Right atrium auricular region (tissue), 2 donors: ENCODE data around the gene MCF2L. TPM values are rescaled to one million over a fixed set of nuclear protein-coding genes. Genes with fewer than 3 reads are reported as not detected.
"Not testable (repeated sequence)": the region's sequence is repeated elsewhere in the genome, so short reads cannot be mapped to it uniquely, and the experiment has no call there.

Experiments used
- DNase-seq: peaks from one replicate; pipeline ENCODE4 v3.0.0-alpha.2; 2019; ENCODE audit warnings: low spot score
- H3K27ac ChIP-seq, 2 donors: fragments of 200-600 bp; sonication (generic); 1 replicate in 1 of 2; 2 replicates in 1 of 2; pipeline ENCODE4 v1.5.1; 2016 to 2019
- H3K27me3 ChIP-seq, 2 donors: fragments of 200-600 bp; sonication (generic); one replicate each; pipeline versions ENCODE4 v1.5.1 to v1.6.0; 2017 to 2019
- H3K36me3 ChIP-seq: fragments of 200-600 bp; sonication (generic); one replicate; pipeline ENCODE4 v1.5.1; 2016
- H3K4me1 ChIP-seq, 2 donors: fragments of 200-600 bp; sonication (generic); one replicate each; pipeline versions ENCODE4 v1.5.1 to v1.6.0; 2017 to 2019
- H3K4me3 ChIP-seq, 2 donors: fragments of 200-600 bp; sonication (generic); 1 replicate in 1 of 2; 2 replicates in 1 of 2; pipeline ENCODE4 v1.5.1; 2017 to 2019; ENCODE audit warnings: mild to moderate bottlenecking in 1 of 2, moderate library complexity in 1 of 2
- H3K9me3 ChIP-seq, 2 donors: fragments of 200-600 bp; sonication (generic); one replicate each; pipeline ENCODE4 v1.5.1; 2019
- total RNA-seq, 2 donors: library from RNA; depleted of rRNA; stranded (reverse); fragments of >200 nt; gene quantifications; one replicate each; pipeline ENCODE4 v1.1.0, GENCODE V29; 2016
- TF ChIP-seq, protein P1 (sequence below), 2 donors: fragments of 200-600 bp; sonication (generic); IDR thresholded peaks; one replicate each; pipeline ENCODE4 v1.5.1; 2019; ENCODE audit warnings: antibody characterized with exemption in 2 of 2

The MCF2L gene
- total RNA-seq, 2 donors from 2014 or later = 17.1 to 21.6 TPM

DNA sequence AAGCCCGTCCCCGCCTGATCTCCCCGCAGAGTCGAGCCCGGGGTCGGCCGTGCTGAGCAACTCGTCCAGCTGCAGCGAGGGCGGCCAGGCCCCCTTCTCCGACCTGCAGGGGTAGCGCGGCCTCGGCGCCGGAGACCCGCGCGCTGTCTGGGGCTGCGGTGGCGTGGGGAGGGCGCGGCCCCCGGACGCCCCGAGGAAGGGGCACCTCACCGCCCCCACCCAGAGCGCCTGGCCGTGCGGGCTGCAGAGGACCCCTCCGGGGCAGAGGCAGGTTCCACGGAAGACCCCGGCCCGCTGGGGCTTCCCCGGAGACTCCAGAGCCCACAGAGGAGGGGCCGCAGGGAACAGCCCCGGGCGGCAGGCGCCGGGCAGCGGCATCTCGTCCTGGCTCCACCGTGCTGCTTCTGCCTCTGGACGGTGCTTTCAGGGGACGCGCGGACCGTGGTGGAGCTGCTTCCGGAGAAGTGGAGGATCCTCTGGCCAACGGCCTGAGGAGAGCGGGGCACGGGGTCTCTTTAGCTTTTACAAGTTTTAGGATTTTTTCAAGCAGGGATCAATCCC lies 127.8 kb downstream of the MCF2L start:
- H3K4me3 ChIP-seq = no peak overlapping the region
- H3K27me3 ChIP-seq = no peaks in the 10 kb centered on the region
- H3K27ac ChIP-seq = no peak overlapping the region
- TF ChIP-seq, protein P1, sequence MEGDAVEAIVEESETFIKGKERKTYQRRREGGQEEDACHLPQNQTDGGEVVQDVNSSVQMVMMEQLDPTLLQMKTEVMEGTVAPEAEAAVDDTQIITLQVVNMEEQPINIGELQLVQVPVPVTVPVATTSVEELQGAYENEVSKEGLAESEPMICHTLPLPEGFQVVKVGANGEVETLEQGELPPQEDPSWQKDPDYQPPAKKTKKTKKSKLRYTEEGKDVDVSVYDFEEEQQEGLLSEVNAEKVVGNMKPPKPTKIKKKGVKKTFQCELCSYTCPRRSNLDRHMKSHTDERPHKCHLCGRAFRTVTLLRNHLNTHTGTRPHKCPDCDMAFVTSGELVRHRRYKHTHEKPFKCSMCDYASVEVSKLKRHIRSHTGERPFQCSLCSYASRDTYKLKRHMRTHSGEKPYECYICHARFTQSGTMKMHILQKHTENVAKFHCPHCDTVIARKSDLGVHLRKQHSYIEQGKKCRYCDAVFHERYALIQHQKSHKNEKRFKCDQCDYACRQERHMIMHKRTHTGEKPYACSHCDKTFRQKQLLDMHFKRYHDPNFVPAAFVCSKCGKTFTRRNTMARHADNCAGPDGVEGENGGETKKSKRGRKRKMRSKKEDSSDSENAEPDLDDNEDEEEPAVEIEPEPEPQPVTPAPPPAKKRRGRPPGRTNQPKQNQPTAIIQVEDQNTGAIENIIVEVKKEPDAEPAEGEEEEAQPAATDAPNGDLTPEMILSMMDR (IDR thresholded peaks at IDR 0.05) = no peak
- H3K4me1 ChIP-seq = no peaks in the 10 kb centered on the region
- DNase-seq = no peak
- no peaks in the 10 kb centered on the region for H3K9me3 ChIP-seq
- no peaks in the 10 kb centered on the region for H3K36me3 ChIP-seq

DNA sequence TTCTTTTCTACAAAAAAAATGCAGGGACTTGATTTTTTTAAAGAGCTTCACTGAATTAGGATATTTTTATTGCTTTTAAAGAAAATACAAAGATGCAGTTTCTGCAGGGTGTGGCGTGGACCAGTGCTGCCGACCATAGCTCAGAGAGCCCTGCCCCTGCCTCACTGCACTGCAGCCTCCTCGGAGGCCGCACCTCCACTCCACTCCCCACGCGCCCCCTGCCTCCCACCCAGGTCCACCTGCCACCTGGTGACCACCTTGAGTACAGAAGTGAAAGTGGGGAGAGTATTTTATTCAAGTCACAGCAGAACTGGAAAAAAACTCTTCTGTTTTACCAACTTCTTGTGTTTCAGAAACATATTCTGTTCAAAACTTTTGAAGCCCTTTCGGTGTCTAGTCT lies 128.6 kb downstream of the MCF2L start:
- DNase-seq = no peak
- H3K9me3 ChIP-seq = no peaks in the 10 kb centered on the region
- TF ChIP-seq, protein P1 (IDR thresholded peaks at IDR 0.05) = no peak
- H3K27me3 ChIP-seq = no peaks in the 10 kb centered on the region
- no peaks in the 10 kb centered on the region for H3K4me1 ChIP-seq
- no peak overlapping the region for H3K4me3 ChIP-seq
- no peaks in the 10 kb centered on the region for H3K36me3 ChIP-seq
- H3K27ac ChIP-seq = no peak overlapping the region

DNA sequence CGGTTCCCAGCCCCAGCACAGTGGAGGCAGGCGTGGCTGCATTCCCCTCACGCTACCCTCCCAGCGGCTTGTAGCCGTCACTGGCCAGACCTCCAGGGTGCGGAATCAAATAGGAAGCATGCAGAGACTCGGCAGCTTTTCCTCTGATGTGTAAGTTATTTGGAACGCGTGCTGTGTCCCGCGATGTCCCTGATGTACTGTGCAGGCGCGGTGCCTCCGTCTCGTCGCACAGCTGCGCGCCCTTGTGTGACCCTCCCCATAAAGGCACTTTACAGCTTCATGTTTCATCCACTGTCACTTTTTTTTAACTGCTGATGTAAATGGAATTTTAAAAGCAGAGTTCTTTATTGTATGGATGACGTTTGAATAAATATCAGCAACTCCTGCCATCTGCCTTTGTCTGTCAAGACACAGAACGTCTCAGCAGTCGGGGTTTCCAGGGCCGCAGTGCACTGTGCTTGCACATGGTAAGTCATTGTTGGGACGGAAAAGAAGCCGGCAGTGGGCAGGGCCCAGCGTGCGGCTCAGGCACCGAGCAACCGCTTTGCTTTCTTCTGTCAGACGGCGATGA lies 129.2 kb downstream of the MCF2L start:
- TF ChIP-seq, protein P1 (IDR thresholded peaks at IDR 0.05) = no peak
- no peaks in the 10 kb centered on the region for H3K4me1 ChIP-seq
- no peaks in the 10 kb centered on the region for H3K36me3 ChIP-seq
- no peaks in the 10 kb centered on the region for H3K9me3 ChIP-seq
- DNase-seq = no peak
- H3K27ac ChIP-seq = no peak overlapping the region
- no peaks in the 10 kb centered on the region for H3K27me3 ChIP-seq
- no peak overlapping the region for H3K4me3 ChIP-seq

DNA sequence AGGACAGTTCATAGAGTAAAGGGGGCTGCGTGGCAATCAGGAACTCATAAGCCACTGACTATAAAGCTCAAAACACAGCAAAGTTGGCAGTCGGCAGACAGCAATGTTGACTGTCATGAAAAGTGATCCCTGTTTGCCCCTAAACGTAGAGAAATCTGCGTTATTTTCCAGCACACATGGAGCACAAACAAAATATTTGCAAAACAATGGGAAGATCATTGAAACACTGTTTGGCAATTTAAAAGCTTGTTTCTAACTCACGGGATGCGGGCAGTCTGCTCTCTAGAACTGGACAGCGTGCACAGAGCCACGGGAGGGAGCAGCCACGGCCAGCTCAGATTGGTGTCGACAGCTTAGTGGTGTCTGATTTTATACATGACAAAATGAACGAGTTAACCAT lies 130.1 kb downstream of the MCF2L start:
- no peaks in the 10 kb centered on the region for H3K9me3 ChIP-seq
- TF ChIP-seq, protein P1 (IDR thresholded peaks at IDR 0.05) = no peak

DNA sequence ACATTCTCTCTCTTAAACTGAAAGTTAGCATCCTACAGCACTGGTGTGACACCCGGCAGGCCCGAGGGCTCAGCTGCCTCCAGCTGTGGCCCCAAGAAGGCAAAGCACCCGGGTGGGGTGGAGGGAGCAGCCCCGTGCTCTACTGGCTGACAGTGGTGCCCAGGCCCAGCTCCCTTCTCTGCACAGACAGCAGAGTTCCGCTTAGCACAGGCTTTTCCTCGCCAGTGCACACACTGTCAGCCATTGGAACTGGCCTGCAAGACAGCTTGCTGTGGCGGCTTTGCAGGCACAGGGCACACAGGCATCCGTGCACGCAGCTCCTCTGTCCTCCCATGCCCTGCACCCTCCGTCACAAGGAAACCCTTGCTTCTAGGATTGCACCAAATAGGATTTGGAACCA lies 133.3 kb downstream of the MCF2L start:
- not testable (repeated sequence) for H3K27me3 ChIP-seq, H3K4me3 ChIP-seq, H3K36me3 ChIP-seq, H3K27ac ChIP-seq, H3K9me3 ChIP-seq, DNase-seq, H3K4me1 ChIP-seq

More for the DNA sequence above, 130.1 kb downstream of the MCF2L start:
- DNase-seq = no peak
- no peaks in the 10 kb centered on the region for H3K4me1 ChIP-seq
- no peaks in the 10 kb centered on the region for H3K27me3 ChIP-seq
- no peak overlapping the region for H3K27ac ChIP-seq
- H3K36me3 ChIP-seq = no peaks in the 10 kb centered on the region
- no peak overlapping the region for H3K4me3 ChIP-seq

DNA sequence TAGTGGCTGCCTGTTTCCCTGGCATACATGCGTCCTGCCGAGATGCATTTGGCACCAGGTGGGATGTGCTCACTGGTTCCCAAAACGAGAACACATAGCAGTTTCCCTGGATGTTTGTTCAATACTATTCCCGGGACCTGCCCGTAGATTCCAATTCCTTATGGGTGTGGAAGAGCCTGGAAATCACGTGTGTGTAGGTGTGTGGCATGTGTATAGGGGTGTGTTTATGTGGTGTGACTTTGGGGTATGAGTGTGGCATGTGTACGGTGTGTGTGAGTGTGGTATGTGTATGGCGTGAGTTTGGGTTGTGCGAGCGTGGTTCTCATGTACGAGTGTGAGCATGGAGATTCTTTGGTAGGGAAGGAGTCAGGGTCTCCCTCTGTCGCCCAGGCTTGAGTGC lies 133.7 kb downstream of the MCF2L start:
- Histone ChIP-seq H3K27me3 (no peaks in the 10 kb centered on the region), H3K27ac (no peak overlapping the region), H3K36me3 (no peaks in the 10 kb centered on the region), H3K4me3 (no peak overlapping the region), H3K9me3 (no peaks in the 10 kb centered on the region), H3K4me1 (no peaks in the 10 kb centered on the region)
- no peak for DNase-seq
- TF ChIP-seq, protein P1 (IDR thresholded peaks at IDR 0.05) = no peak
